ENCODE results near the gene HOXA11.

- no peak for TF ChIP-seq CTCF (conservative IDR thresholded peaks at IDR 0.05; ENCODE audit: low read depth, low read length)
- no peak for TF ChIP-seq EZH2 (IDR thresholded peaks at IDR 0.05; ENCODE audit: low read length, unreplicated experiment)
Measured at GRCh38 chr7:27171637-27172314, 13.3 kb downstream of the HOXA11 start.

Data from PC-3 (cell line).